ENCODE data around the gene QRFPR. TPM values are rescaled to one million over a fixed set of nuclear protein-coding genes. Genes with fewer than 3 reads are reported as not detected.

Gene QRFPR
- total RNA-seq, 2 experiments from 2014 or later = not detected

DNA sequence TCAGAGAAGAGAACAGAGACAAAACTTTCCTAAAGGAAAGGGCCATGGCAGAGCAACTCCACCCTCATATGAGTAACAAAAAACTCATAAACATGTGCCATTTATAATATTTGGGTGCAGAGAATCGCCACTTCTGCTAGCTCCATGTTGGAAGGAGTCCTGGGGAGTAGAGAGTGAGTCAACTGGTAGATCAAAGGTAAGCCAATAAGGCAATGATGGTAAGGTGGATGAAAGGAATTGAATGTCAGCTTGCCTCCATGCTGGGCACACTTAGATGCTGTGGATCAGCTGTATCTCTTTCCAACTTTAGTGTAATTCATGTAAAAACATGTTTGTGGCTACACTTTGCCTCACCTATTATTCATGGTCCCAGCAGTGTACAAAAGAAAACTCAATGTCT is 4.7 kb downstream of the QRFPR start:
- no peak overlapping the region for H3K4me3 Mint-ChIP-seq
- ChIA-PET POLR2A (no interaction called here), CTCF (no interaction called here)
- TF ChIP-seq, protein P1, sequence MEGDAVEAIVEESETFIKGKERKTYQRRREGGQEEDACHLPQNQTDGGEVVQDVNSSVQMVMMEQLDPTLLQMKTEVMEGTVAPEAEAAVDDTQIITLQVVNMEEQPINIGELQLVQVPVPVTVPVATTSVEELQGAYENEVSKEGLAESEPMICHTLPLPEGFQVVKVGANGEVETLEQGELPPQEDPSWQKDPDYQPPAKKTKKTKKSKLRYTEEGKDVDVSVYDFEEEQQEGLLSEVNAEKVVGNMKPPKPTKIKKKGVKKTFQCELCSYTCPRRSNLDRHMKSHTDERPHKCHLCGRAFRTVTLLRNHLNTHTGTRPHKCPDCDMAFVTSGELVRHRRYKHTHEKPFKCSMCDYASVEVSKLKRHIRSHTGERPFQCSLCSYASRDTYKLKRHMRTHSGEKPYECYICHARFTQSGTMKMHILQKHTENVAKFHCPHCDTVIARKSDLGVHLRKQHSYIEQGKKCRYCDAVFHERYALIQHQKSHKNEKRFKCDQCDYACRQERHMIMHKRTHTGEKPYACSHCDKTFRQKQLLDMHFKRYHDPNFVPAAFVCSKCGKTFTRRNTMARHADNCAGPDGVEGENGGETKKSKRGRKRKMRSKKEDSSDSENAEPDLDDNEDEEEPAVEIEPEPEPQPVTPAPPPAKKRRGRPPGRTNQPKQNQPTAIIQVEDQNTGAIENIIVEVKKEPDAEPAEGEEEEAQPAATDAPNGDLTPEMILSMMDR (IDR thresholded peaks at IDR 0.05) = no peak
- DNase-seq = no peak
- peaks cover 7% of the 10 kb centered on the region for H3K4me1 Mint-ChIP-seq (ENCODE audit: low read depth)
- Histone ChIP-seq H3K27me3 (ENCODE audit: control insufficient read depth in 1 of 2, insufficient read depth in 2 of 2, low read length in 2 of 2) (peaks cover 30 to 38% of the 10 kb centered on the region in 2 experiments), H3K4me3 (ENCODE audit: low read length) (no peak overlapping the region), H3K27ac (ENCODE audit: low read depth in 1 of 2, low read length in 2 of 2) (no peak overlapping the region), H3K36me3 (ENCODE audit: insufficient read depth, low read length) (no peaks in the 10 kb centered on the region), H3K9me3 (ENCODE audit: control insufficient read depth in 1 of 2, insufficient read depth in 1 of 2, low read length in 2 of 2) (peaks cover 0 to 6% of the 10 kb centered on the region in 2 experiments), H3K4me1 (ENCODE audit: insufficient read depth, low read length) (peaks cover 12% of the 10 kb centered on the region)
- peaks cover 55% of the 10 kb centered on the region for H3K27me3 Mint-ChIP-seq
- no peaks in the 10 kb centered on the region for H3K36me3 Mint-ChIP-seq (ENCODE audit: low read depth)
- no peaks in the 10 kb centered on the region for H3K9me3 Mint-ChIP-seq
- intact Hi-C loops (cut with DNase I, micrococcal nuclease) = no loop called here
- H3K27ac Mint-ChIP-seq = no peak overlapping the region
- ATAC-seq (ENCODE audit: poor library complexity) = no peak

DNA sequence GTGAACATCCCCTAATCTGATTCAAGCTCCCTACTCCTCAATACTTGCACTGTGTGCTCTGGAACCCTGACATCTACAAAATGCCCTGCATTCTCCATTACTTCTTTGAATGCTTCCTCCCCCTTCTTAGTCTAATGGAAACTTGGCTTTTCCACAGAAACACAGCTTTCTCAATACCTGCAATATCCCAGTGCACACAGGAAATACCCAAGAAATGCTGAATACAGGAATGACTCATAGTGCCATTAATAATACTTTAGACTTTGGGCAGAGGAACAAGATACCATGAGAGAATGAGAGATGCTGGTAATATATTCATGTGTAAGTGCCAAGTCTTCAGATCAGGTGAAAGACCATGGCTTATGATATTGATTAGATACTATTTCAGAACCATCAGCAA is 5.6 kb downstream of the QRFPR start:
- Histone ChIP-seq H3K4me3 (ENCODE audit: low read length) (no peak overlapping the region), H3K27me3 (ENCODE audit: control insufficient read depth in 1 of 2, insufficient read depth in 2 of 2, low read length in 2 of 2) (peaks cover 21 to 34% of the 10 kb centered on the region in 2 experiments), H3K9me3 (ENCODE audit: control insufficient read depth in 1 of 2, insufficient read depth in 1 of 2, low read length in 2 of 2) (no peaks in the 10 kb centered on the region), H3K4me1 (ENCODE audit: insufficient read depth, low read length) (peaks cover 5% of the 10 kb centered on the region), H3K27ac (ENCODE audit: low read depth in 1 of 2, low read length in 2 of 2) (no peak overlapping the region), H3K36me3 (ENCODE audit: insufficient read depth, low read length) (no peaks in the 10 kb centered on the region)
- Mint-ChIP-seq H3K4me1 (ENCODE audit: low read depth) (peaks cover 6% of the 10 kb centered on the region), H3K27me3 (peaks cover 52% of the 10 kb centered on the region), H3K27ac (no peak overlapping the region), H3K36me3 (ENCODE audit: low read depth) (no peaks in the 10 kb centered on the region), H3K4me3 (no peak overlapping the region), H3K9me3 (no peaks in the 10 kb centered on the region)
- DNase-seq (no peak), ATAC-seq (ENCODE audit: poor library complexity) (no peak)
- CTCF ChIA-PET = no interaction called here
- intact Hi-C loops (cut with DNase I, micrococcal nuclease) = no loop called here
- TF ChIP-seq, protein P1 (IDR thresholded peaks at IDR 0.05) = no peak
- POLR2A ChIA-PET = no interaction called here

DNA sequence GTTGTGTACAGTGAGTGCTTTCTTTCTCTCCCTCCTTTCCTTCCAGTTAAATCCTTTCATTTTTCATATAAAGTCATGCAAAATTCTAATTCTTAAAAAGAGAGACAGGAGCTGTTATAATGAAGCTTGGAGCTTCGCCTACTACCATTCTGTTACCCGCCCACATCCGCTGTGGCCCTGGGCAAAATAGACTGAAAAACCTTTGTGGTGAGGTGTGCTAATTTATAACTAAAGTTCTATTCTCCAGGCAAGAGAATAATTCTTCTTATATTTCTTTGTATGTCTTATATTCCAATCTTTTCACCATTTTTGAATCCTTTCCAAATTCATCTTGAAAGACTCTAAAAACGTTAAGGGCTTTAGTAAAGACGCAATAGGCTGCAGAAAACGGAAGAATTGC is 7.0 kb downstream of the QRFPR start:
- ATAC-seq (ENCODE audit: poor library complexity) (no peak), DNase-seq (no peak)
- H3K36me3 ChIP-seq (ENCODE audit: insufficient read depth, low read length) = no peaks in the 10 kb centered on the region
- no peak overlapping the region for H3K4me3 ChIP-seq (ENCODE audit: low read length)
- H3K4me1 Mint-ChIP-seq (ENCODE audit: low read depth) = no peaks in the 10 kb centered on the region
- peaks cover 38% of the 10 kb centered on the region for H3K27me3 Mint-ChIP-seq
- intact Hi-C loops (cut with DNase I, micrococcal nuclease) = loop anchor here in 1 of 2 experiments (5.0 kb wide), 1 partner anchor 353 kb away; no protein-coding TSS in a partner anchor
- H3K4me1 ChIP-seq (ENCODE audit: insufficient read depth, low read length) = no peaks in the 10 kb centered on the region
- no peak overlapping the region for H3K27ac Mint-ChIP-seq
- H3K27me3 ChIP-seq (ENCODE audit: control insufficient read depth in 1 of 2, insufficient read depth in 2 of 2, low read length in 2 of 2) = peaks cover 10 to 19% of the 10 kb centered on the region in 2 experiments
- H3K27ac ChIP-seq (ENCODE audit: low read depth in 1 of 2, low read length in 2 of 2) = no peak overlapping the region
- POLR2A ChIA-PET = no interaction called here
- no peaks in the 10 kb centered on the region for H3K9me3 Mint-ChIP-seq
- no peaks in the 10 kb centered on the region for H3K9me3 ChIP-seq (ENCODE audit: control insufficient read depth in 1 of 2, insufficient read depth in 1 of 2, low read length in 2 of 2)
- H3K36me3 Mint-ChIP-seq (ENCODE audit: low read depth) = no peaks in the 10 kb centered on the region
- TF ChIP-seq, protein P1 (IDR thresholded peaks at IDR 0.05) = no peak
- no peak overlapping the region for H3K4me3 Mint-ChIP-seq
- CTCF ChIA-PET = no interaction called here

Measured in CD4-positive, alpha-beta T cell (primary cell).